Fibroblast of the aortic adventitia (primary cell): ENCODE results near the gene JAKMIP1. TPM values are rescaled to one million over a fixed set of nuclear protein-coding genes. Genes with fewer than 3 reads are reported as not detected.
A peak's percentile ranks its signal among the peaks of the same experiment; 100 is the strongest.
"Not testable (repeated sequence)": the region's sequence is repeated elsewhere in the genome, so short reads cannot be mapped to it uniquely, and the experiment has no call there.

ENCODE experiments used
- DNase-seq: peaks from one replicate; pipeline ENCODE4 v3.0.0-alpha.2; 2010; ENCODE audit warnings: low read depth
- H3K4me3 ChIP-seq: 2 replicates; pipeline ENCODE4 v1.5.1; 2011; ENCODE audit warnings: low read depth, mild to moderate bottlenecking, control low read depth, low read length, moderate library complexity
- total RNA-seq: library from RNA; depleted of rRNA; stranded (reverse); fragments of >200 nt; gene quantifications from 2 replicates; pipeline ENCODE4 v1.2.3, GENCODE V29; 2012; ENCODE audit warnings: low replicate concordance
- TF ChIP-seq, protein P1 (sequence below): IDR thresholded peaks from 2 replicates; pipeline ENCODE4 v1.5.1; 2011; ENCODE audit warnings: mild to moderate bottlenecking, low read length, control low read depth, inconsistent platforms; ENCODE audit not compliant: insufficient read depth

Gene JAKMIP1
- total RNA-seq, 1 donor: not detected

DNA sequence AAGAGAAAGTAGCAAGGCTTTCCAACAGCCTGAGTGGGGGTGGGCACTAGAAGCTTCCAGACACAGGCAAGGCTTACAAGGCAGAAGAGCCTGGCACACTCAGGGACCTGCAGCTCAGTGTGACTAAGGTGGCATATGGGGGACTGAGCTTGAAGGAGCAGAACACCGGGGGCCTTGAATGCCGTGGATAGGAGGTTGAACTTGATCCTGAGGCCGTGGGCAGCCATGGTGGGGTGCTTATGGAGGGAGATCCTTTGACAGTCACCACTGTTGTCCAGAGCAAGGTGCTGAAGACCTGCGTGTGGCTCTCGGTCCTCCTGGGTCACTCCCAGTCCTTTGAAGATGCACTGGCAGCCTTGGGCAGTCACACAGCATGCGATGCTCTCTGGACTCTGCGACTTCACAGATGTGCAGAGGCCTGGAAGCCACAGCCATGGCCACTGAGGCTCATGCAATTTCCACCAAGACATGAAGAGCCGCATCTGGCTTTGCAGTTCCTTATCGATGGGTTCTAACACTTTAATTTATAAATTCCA lies 200.5 kb downstream of the JAKMIP1 start:
- no peak overlapping the region for H3K4me3 ChIP-seq
- TF ChIP-seq, protein P1, sequence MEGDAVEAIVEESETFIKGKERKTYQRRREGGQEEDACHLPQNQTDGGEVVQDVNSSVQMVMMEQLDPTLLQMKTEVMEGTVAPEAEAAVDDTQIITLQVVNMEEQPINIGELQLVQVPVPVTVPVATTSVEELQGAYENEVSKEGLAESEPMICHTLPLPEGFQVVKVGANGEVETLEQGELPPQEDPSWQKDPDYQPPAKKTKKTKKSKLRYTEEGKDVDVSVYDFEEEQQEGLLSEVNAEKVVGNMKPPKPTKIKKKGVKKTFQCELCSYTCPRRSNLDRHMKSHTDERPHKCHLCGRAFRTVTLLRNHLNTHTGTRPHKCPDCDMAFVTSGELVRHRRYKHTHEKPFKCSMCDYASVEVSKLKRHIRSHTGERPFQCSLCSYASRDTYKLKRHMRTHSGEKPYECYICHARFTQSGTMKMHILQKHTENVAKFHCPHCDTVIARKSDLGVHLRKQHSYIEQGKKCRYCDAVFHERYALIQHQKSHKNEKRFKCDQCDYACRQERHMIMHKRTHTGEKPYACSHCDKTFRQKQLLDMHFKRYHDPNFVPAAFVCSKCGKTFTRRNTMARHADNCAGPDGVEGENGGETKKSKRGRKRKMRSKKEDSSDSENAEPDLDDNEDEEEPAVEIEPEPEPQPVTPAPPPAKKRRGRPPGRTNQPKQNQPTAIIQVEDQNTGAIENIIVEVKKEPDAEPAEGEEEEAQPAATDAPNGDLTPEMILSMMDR: no peak
- no peak for DNase-seq

- no peak for DNase-seq
- no peak overlapping the region for H3K4me3 ChIP-seq
- TF ChIP-seq, protein P1: no peak
Observed at GRCh38 chr4:5999356-5999755, 201.0 kb downstream of the JAKMIP1 start.

DNA sequence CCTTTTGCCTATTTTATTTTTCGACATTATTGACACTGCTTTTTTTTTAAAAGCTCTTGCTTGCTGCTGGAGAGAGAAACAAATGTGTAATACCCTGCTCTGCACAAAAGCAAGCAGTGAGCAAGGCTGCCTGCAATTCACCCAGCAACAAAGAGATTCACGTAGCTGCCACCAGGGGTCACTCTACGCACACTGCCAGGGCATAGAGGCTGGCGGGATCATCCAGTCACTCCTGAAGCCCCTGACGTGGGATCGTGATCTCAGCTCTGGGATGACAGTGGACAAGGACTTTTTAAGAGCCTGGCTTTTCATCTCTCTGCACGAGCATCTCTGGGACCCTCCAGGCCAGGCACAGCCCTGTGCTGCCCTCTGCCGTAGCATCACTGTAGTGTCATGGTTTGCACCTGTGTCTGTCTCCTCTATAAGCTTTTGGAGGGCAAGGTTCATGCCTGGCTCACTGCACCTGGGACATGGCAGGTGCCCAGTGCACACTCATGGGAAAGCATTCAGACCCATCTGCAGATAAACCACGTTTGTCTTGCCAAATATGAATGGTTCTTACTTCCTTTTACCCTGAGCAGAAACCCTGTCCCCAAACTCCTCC lies 201.9 kb downstream of the JAKMIP1 start:
- H3K4me3 ChIP-seq: no peak overlapping the region
- peak; percentile 50 for DNase-seq
- TF ChIP-seq, protein P1: peak; percentile 81

DNA sequence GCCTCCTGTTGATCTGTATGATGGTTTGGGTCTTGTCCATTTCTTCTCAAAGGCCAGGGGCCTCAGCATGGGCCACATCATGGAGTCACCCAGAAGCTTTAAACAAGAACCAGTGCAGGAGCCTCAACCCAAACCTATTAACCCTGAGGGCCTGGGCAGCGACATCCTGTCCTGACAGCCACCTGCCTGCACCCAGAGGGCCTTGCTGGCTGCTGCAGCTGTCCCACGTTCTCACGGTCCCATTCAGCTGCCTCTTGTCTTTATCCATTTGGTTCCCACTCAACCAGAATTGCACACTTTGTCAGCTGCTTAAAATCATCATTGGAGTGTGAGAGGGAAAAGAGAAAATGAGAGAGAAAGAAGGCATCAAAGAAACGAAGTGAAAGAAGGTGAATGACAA lies 203.7 kb downstream of the JAKMIP1 start:
- TF ChIP-seq, protein P1: no peak
- no peak for DNase-seq
- no peak overlapping the region for H3K4me3 ChIP-seq

GRCh38 chr4:5995901-5996623 lies 204.3 kb downstream of the JAKMIP1 start:
- no peak for DNase-seq
- no peak overlapping the region for H3K4me3 ChIP-seq
- TF ChIP-seq, protein P1: no peak

DNA sequence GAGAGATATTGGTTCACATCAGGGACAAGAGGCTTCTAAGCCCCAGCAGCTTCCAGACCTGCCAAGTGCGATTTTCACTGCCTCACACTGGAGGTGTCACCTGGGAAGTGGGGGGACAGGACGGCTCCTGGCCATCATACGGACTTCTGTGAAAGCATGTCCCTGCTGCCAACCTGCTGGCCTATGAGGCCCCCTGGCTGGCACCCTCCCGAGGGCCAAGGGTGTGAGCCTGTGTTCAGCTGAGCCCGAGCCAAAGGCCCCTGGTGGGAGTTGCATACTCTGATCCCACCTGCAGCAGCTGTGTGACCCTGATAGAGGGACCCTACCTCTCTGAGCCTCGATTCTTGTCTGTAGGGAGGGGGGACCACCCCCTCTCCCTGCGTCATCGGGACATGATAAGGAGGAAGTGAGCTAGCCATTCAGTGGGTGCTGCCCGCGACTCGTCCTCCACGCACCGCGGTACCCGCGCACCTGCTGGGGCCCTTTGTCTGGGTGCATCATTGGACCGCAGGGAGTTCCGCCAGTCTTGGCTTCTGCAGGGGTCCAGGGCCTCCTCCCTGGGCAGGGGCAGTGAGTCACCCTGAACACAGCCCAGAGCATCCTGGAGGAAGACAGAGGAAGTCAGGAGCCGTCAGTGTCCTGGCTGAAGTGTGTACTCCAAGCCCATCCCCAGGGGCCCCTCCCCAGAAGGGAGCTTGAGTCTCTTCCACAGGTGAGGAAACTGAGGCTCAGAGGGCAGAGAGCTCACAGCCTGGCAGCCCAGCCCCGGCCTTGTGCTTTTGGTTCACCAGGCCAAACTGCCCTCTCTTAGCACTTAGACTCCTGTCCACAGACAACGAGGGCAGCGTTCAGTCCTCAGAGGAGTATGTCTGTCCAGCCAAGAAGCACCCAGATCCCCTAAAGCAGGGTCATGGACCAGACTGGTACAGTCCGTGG lies 206.2 kb downstream of the JAKMIP1 start:
- H3K4me3 ChIP-seq: no peak overlapping the region
- no peak for DNase-seq
- TF ChIP-seq, protein P1: no peak

GRCh38 chr4:5993346-5993745 lies 207.0 kb downstream of the JAKMIP1 start:
- not testable (repeated sequence) for H3K4me3 ChIP-seq, DNase-seq
